Vagina (tissue), 2 donors: Measurements from ENCODE around the gene ANXA2R.

Experiments used
- CTCF ChIP-seq, 3 experiments: fragments of 450-650 bp in 2 of 3; fragments of 200-600 bp in 1 of 3; sonication (generic) in 1 of 3; IDR thresholded peaks; one replicate each; pipeline ENCODE4 v1.5.1; 2017 to 2019; ENCODE audit warnings: antibody characterized with exemption in 3 of 3, mild to moderate bottlenecking in 2 of 3, moderate library complexity in 2 of 3
- POLR2A ChIP-seq, 2 donors: fragments of 450-650 bp; IDR thresholded peaks; one replicate each; pipeline ENCODE4 v1.6.1; 2017; ENCODE audit warnings: antibody characterized with exemption in 2 of 2, mild to moderate bottlenecking in 2 of 2, moderate library complexity in 2 of 2

- no peak for TF ChIP-seq CTCF (IDR thresholded peaks at IDR 0.05)
- no peak for TF ChIP-seq POLR2A (IDR thresholded peaks at IDR 0.05)
These were observed 3.1 kb downstream of the ANXA2R start for GRCh38 chr5:43036856-43037635.
